HG03060 (cell line): ENCODE data around the gene PPP1R3D.
"Not testable (repeated sequence)": the region's sequence is repeated elsewhere in the genome, so short reads cannot be mapped to it uniquely, and the experiment has no call there.

Source experiments
- ATAC-seq: cut with Tn5 transposase; IDR thresholded peaks from one replicate; pipeline ENCODE4 v1.9.1; 2021; ENCODE audit warnings: low read depth, moderate number of reproducible peaks; ENCODE audit not compliant: unreplicated experiment

Gene PPP1R3D

GRCh38 chr20:59925899-59926298 is 14.2 kb downstream of the PPP1R3D start:
- no peak for ATAC-seq

- ATAC-seq, result no peak
Measured at GRCh38 chr20:59925359-59925758, 14.7 kb downstream of the PPP1R3D start.

- no peak for ATAC-seq
Measured at GRCh38 chr20:59923514-59923913, 16.6 kb downstream of the PPP1R3D start.

- ATAC-seq, result no peak
Measured at GRCh38 chr20:59920944-59921343, 19.2 kb downstream of the PPP1R3D start.

- ATAC-seq, result no peak
Measured at GRCh38 chr20:59912609-59913008, 27.5 kb downstream of the PPP1R3D start.

GRCh38 chr20:59911041-59911440 is 29.1 kb downstream of the PPP1R3D start:
- no peak for ATAC-seq

GRCh38 chr20:59908855-59909254 is 31.2 kb downstream of the PPP1R3D start:
- ATAC-seq, result no peak

GRCh38 chr20:59903621-59904020 is 36.5 kb downstream of the PPP1R3D start:
- no peak for ATAC-seq

- no peak for ATAC-seq
Measured at GRCh38 chr20:59902470-59902869, 37.6 kb downstream of the PPP1R3D start.

- no peak for ATAC-seq
Measured at GRCh38 chr20:59895908-59896307, 44.2 kb downstream of the PPP1R3D start.

- no peak for ATAC-seq
Measured at GRCh38 chr20:59891581-59891980, 48.5 kb downstream of the PPP1R3D start.

- not testable (repeated sequence) for ATAC-seq
Measured at GRCh38 chr20:59890035-59890434, 50.1 kb downstream of the PPP1R3D start.

- ATAC-seq, result no peak
Measured at GRCh38 chr20:59888050-59888449, 52.1 kb downstream of the PPP1R3D start.
